CD4-positive, alpha-beta memory T cell (primary cell): ENCODE results near the gene MTREX. TPM values are rescaled to one million over a fixed set of nuclear protein-coding genes. Genes with fewer than 3 reads are reported as not detected.

Source experiments
- CTCF ChIA-PET: fragments of 350-600 bp; sonication (Branson Sonifier 250); formaldehyde crosslinking; loops from one replicate; lab custom pipeline; 2021; ENCODE audit warnings: inconsistent platforms; ENCODE audit not compliant: partially characterized antibody; lab: Charles Lee
- POLR2A ChIA-PET: fragments of 350-600 bp; sonication (Branson Sonifier 250); formaldehyde crosslinking; loops from one replicate; lab custom pipeline; 2021; ENCODE audit not compliant: partially characterized antibody; lab: Charles Lee
- DNase-seq, 5 donors: peaks; one replicate each; pipeline versions ENCODE4 v3.0.0 to v3.0.0-alpha.2; 2020 to 2022; ENCODE audit warnings: mixed read lengths in 1 of 5
- H3K27ac ChIP-seq: one replicate; pipeline ENCODE4 v1.7.0; 2013; ENCODE audit warnings: low read depth, low read length
- H3K27me3 ChIP-seq: 2 replicates; pipeline ENCODE4 v1.7.0; 2013; ENCODE audit warnings: mild to moderate bottlenecking, low read length, moderate library complexity; ENCODE audit not compliant: insufficient read depth
- H3K36me3 ChIP-seq: 2 replicates; pipeline ENCODE4 v1.7.0; 2013; ENCODE audit warnings: mild to moderate bottlenecking, low read length, moderate library complexity; ENCODE audit not compliant: insufficient read depth
- H3K4me1 ChIP-seq: 2 replicates; pipeline ENCODE4 v1.7.0; 2013; ENCODE audit warnings: mild to moderate bottlenecking, low read length, moderate library complexity; ENCODE audit not compliant: insufficient read depth
- H3K4me3 ChIP-seq, 2 donors: one replicate each; pipeline ENCODE4 v1.7.0; 2013; ENCODE audit warnings: low read length in 2 of 2, mild to moderate bottlenecking in 1 of 2
- H3K9me3 ChIP-seq, 2 donors: one replicate each; pipeline ENCODE4 v1.7.0; 2013; ENCODE audit warnings: low read length in 2 of 2, control low read depth in 1 of 2; ENCODE audit not compliant: control insufficient read depth in 1 of 2
- H3K27ac Mint-ChIP-seq, 7 donors: one replicate each; pipeline ENCODE4 v1.8.0; 2020 to 2021; ENCODE audit warnings: mixed read lengths in 7 of 7, mild to moderate bottlenecking in 6 of 7, inconsistent platforms in 3 of 7, moderate library complexity in 3 of 7
- H3K27me3 Mint-ChIP-seq, 2 donors: one replicate each; pipeline ENCODE4 v1.8.0; 2020 to 2021; ENCODE audit warnings: mixed read lengths in 2 of 2
- H3K36me3 Mint-ChIP-seq, 2 donors: one replicate each; pipeline ENCODE4 v1.8.0; 2020 to 2021; ENCODE audit warnings: mixed read lengths in 2 of 2, inconsistent platforms in 1 of 2, mild to moderate bottlenecking in 1 of 2
- H3K4me1 Mint-ChIP-seq, 4 donors: one replicate each; pipeline ENCODE4 v1.8.0; 2020 to 2021; ENCODE audit warnings: mixed read lengths in 4 of 4, mild to moderate bottlenecking in 1 of 4
- H3K4me3 Mint-ChIP-seq, 8 donors: one replicate each; pipeline ENCODE4 v1.8.0; 2020 to 2021; ENCODE audit warnings: mixed read lengths in 8 of 8, mild to moderate bottlenecking in 7 of 8, moderate library complexity in 6 of 8, inconsistent platforms in 3 of 8
- H3K9me3 Mint-ChIP-seq, 8 donors: one replicate each; pipeline ENCODE4 v1.8.0; 2020 to 2021; ENCODE audit warnings: mixed read lengths in 8 of 8, mild to moderate bottlenecking in 5 of 8, inconsistent platforms in 3 of 8, moderate library complexity in 1 of 8
- intact Hi-C: fragments of 100-400 bp; cut with micrococcal nuclease; formaldehyde crosslinking; loops from one replicate; pipeline ENCODE4 v1.15.1; 2023
- polyA plus RNA-seq, 2 donors: library from polyadenylated mRNA; unstranded; fragments of 300-500 nt; fragmentation: Illumina TruSeq; gene quantifications; one replicate each; pipeline ENCODE4 v1.2.3, GENCODE V29; 2021
- total RNA-seq, 2 experiments: library from RNA; stranded (reverse); gene quantifications; one replicate each; pipeline ENCODE4 v1.2.3, GENCODE V29; 2021

MTREX gene
- total and polyA plus RNA-seq, 4 experiments from 2014 or later: 28.8 to 82.2 (median 55.4) TPM

GRCh38 chr5:55350754-55351153 lies 43.0 kb downstream of the MTREX start:
- no peak for DNase-seq
- H3K4me3 Mint-ChIP-seq: no peak overlapping the region
- H3K9me3 Mint-ChIP-seq: no peaks in the 10 kb centered on the region
- H3K9me3 ChIP-seq: no peaks in the 10 kb centered on the region
- no peak overlapping the region for H3K27ac Mint-ChIP-seq
- H3K4me3 ChIP-seq: no peak overlapping the region
- H3K27ac ChIP-seq: no peak overlapping the region
- H3K27me3 ChIP-seq: no peaks in the 10 kb centered on the region
- POLR2A ChIA-PET: no interaction called here
- no peaks in the 10 kb centered on the region for H3K27me3 Mint-ChIP-seq
- H3K4me1 ChIP-seq: no peaks in the 10 kb centered on the region
- H3K36me3 ChIP-seq: peaks cover 68% of the 10 kb centered on the region
- peaks cover 0 to 4% (median 2%) of the 10 kb centered on the region in 4 donors for H3K4me1 Mint-ChIP-seq
- H3K36me3 Mint-ChIP-seq: peaks cover 76 to 80% of the 10 kb centered on the region in 2 donors
- intact Hi-C loops: no loop called here
- CTCF ChIA-PET: no interaction called here

- no peaks in the 10 kb centered on the region for H3K4me1 ChIP-seq
- Mint-ChIP-seq H3K27me3 (no peaks in the 10 kb centered on the region), H3K4me3 (no peak overlapping the region), H3K36me3 (peaks cover 63 to 78% of the 10 kb centered on the region in 2 donors), H3K4me1 (peaks cover 0 to 4% (median 2%) of the 10 kb centered on the region in 4 donors), H3K9me3 (peaks cover 0 to 3% (median 0%) of the 10 kb centered on the region in 8 donors), H3K27ac (no peak overlapping the region)
- peaks cover 51% of the 10 kb centered on the region for H3K36me3 ChIP-seq
- H3K4me3 ChIP-seq: no peak overlapping the region
- no peak overlapping the region for H3K27ac ChIP-seq
- ChIA-PET POLR2A (no interaction called here), CTCF (no interaction called here)
- intact Hi-C loops: no loop called here
- no peak for DNase-seq
- H3K27me3 ChIP-seq: no peaks in the 10 kb centered on the region
- H3K9me3 ChIP-seq: no peaks in the 10 kb centered on the region
Observed at GRCh38 chr5:55356896-55357295, 49.1 kb downstream of the MTREX start.

DNA sequence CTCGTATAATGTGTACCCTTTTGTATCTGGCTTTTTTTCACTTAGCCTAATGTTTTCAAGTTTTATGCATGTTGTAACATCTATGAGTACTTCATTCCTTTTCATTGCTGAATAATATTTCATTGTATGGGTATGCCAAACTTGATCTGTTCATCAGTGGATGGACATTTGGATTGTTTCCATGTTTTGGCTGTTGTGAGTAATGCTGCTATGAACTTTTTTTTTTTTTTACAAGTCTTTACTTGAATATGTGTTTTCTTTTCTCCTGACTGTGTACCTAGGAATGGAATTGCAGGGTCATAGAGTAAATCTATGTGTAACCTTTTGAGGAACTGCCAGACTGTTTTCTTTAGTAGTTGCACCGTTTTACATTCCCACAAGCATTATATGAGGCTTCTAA lies 52.4 kb downstream of the MTREX start:
- intact Hi-C loops: no loop called here
- Mint-ChIP-seq H3K4me3 (no peak overlapping the region), H3K4me1 (peaks cover 0 to 12% (median 3%) of the 10 kb centered on the region in 4 donors), H3K9me3 (peaks cover 0 to 3% (median 0%) of the 10 kb centered on the region in 8 donors), H3K27me3 (no peaks in the 10 kb centered on the region), H3K27ac (no peak overlapping the region), H3K36me3 (peaks cover 50 to 63% of the 10 kb centered on the region in 2 donors)
- no peaks in the 10 kb centered on the region for H3K4me1 ChIP-seq
- no peaks in the 10 kb centered on the region for H3K27me3 ChIP-seq
- H3K9me3 ChIP-seq: no peaks in the 10 kb centered on the region
- no peak overlapping the region for H3K27ac ChIP-seq
- DNase-seq: no peak
- no peak overlapping the region for H3K4me3 ChIP-seq
- H3K36me3 ChIP-seq: peaks cover 33% of the 10 kb centered on the region
- CTCF ChIA-PET: no interaction called here
- POLR2A ChIA-PET: no interaction called here

GRCh38 chr5:55363856-55364255 lies 56.1 kb downstream of the MTREX start:
- intact Hi-C loops: no loop called here
- Mint-ChIP-seq H3K27me3 (no peaks in the 10 kb centered on the region), H3K27ac (peak overlapping the region in 2 of 7 donors; percentile 31 to 38), H3K9me3 (peaks cover 0 to 3% (median 0%) of the 10 kb centered on the region in 8 donors), H3K4me1 (peaks cover 0 to 8% (median 3%) of the 10 kb centered on the region in 4 donors), H3K36me3 (peaks cover 43 to 54% of the 10 kb centered on the region in 2 donors), H3K4me3 (no peak overlapping the region)
- H3K27me3 ChIP-seq: no peaks in the 10 kb centered on the region
- no peak overlapping the region for H3K4me3 ChIP-seq
- POLR2A ChIA-PET: no interaction called here
- no peak overlapping the region for H3K27ac ChIP-seq
- CTCF ChIA-PET: no interaction called here
- H3K36me3 ChIP-seq: peaks cover 17% of the 10 kb centered on the region
- H3K9me3 ChIP-seq: no peaks in the 10 kb centered on the region
- DNase-seq: no peak
- H3K4me1 ChIP-seq: no peaks in the 10 kb centered on the region

GRCh38 chr5:55364537-55365055 lies 56.8 kb downstream of the MTREX start:
- no peaks in the 10 kb centered on the region for H3K27me3 Mint-ChIP-seq
- no peak overlapping the region for H3K4me3 Mint-ChIP-seq
- no peak overlapping the region for H3K27ac ChIP-seq
- H3K9me3 Mint-ChIP-seq: peaks cover 0 to 3% (median 0%) of the 10 kb centered on the region in 8 donors
- DNase-seq: no peak
- intact Hi-C loops: no loop called here
- no peaks in the 10 kb centered on the region for H3K9me3 ChIP-seq
- no peak overlapping the region for H3K4me3 ChIP-seq
- no peaks in the 10 kb centered on the region for H3K4me1 ChIP-seq
- H3K27me3 ChIP-seq: no peaks in the 10 kb centered on the region
- CTCF ChIA-PET: no interaction called here
- H3K27ac Mint-ChIP-seq: peak overlapping the region in 4 of 7 donors; percentile 2 to 30 (median 25)
- H3K36me3 Mint-ChIP-seq: peaks cover 42 to 50% of the 10 kb centered on the region in 2 donors
- H3K4me1 Mint-ChIP-seq: peaks cover 0 to 8% (median 3%) of the 10 kb centered on the region in 4 donors
- POLR2A ChIA-PET: no interaction called here
- H3K36me3 ChIP-seq: peaks cover 12% of the 10 kb centered on the region

DNA sequence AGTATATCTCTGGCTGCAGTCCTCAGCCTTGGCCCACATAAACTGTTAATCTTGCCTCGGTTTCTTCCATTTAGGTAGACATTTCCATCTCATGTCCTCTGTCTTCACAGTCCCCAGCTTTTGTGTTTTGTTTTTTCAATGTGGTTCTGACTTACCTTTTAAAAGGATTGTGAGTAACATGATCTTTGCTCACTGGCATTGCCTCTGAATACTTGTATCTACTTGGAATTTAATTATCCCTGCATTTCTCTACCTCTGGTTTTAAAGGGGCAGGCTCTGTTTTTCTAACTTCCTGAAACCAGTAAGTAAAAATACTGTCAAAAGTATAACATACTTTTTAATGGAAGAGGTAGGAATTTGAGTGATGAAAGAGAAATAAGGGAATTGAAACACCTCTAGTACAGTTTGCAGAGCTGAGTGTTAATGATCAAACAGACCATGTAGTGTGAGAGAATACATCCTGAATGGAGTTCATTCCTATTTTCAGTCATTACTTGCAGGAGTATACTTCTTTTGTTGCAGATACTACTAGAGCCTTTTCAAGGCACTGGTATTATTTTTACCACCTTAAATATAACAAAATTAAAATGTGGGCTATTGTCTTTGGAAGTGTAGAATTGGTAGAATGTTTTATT lies 62.6 kb downstream of the MTREX start:
- Histone ChIP-seq H3K9me3 (no peaks in the 10 kb centered on the region), H3K4me3 (no peak overlapping the region), H3K27ac (no peak overlapping the region), H3K27me3 (no peaks in the 10 kb centered on the region), H3K4me1 (no peaks in the 10 kb centered on the region), H3K36me3 (peaks cover 23% of the 10 kb centered on the region)
- H3K4me3 Mint-ChIP-seq: no peak overlapping the region
- ChIA-PET CTCF (no interaction called here), POLR2A (no interaction called here)
- no peak for DNase-seq
- no peaks in the 10 kb centered on the region for H3K27me3 Mint-ChIP-seq
- H3K36me3 Mint-ChIP-seq: peaks cover 67 to 70% of the 10 kb centered on the region in 2 donors
- no peaks in the 10 kb centered on the region for H3K4me1 Mint-ChIP-seq
- H3K27ac Mint-ChIP-seq: peak overlapping the region in 1 of 7 donors; percentile 65
- intact Hi-C loops: no loop called here
- H3K9me3 Mint-ChIP-seq: peaks cover 0 to 17% (median 8%) of the 10 kb centered on the region in 8 donors

DNA sequence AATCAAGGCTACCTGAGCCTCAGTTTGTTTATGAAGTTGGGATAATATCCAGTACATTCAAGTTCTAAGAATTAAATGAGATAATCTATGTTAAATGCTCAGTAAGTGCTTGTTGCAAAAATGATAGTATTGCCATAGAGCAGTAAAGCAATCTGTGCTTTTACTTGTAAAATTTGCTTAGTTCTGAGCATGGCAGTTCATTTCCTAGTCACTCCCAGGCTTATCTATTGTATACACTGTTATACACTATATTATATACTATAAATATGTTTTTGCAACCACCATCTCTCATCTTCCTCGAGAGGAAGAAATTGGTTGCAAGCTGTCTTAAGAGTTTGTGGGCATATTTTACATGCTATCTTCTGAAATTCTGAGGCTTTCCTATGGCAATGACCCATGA lies 63.4 kb downstream of the MTREX start:
- CTCF ChIA-PET: no interaction called here
- peaks cover 70 to 75% of the 10 kb centered on the region in 2 donors for H3K36me3 Mint-ChIP-seq

More for the DNA sequence above, 63.4 kb downstream of the MTREX start:
- POLR2A ChIA-PET: no interaction called here
- Histone ChIP-seq H3K9me3 (no peaks in the 10 kb centered on the region), H3K36me3 (peaks cover 22% of the 10 kb centered on the region), H3K27ac (no peak overlapping the region), H3K4me3 (no peak overlapping the region), H3K4me1 (no peaks in the 10 kb centered on the region), H3K27me3 (no peaks in the 10 kb centered on the region)
- H3K4me3 Mint-ChIP-seq: no peak overlapping the region
- intact Hi-C loops: no loop called here
- DNase-seq: no peak
- no peaks in the 10 kb centered on the region for H3K4me1 Mint-ChIP-seq
- H3K27me3 Mint-ChIP-seq: no peaks in the 10 kb centered on the region
- H3K27ac Mint-ChIP-seq: no peak overlapping the region
- H3K9me3 Mint-ChIP-seq: peaks cover 0 to 17% (median 8%) of the 10 kb centered on the region in 8 donors
